Activated T-cell treated with anti-CD3 and anti-CD28 coated beads, Interleukin-2, amount 50 U/mL, for 24 hours (primary cell): Measurements from ENCODE around the gene FZD1.

Experiments
- DNase-seq: peaks from one replicate; pipeline ENCODE4 v3.0.0-alpha.2; 2020
- H3K27ac Mint-ChIP-seq: 2 replicates; pipeline ENCODE4 v1.8.0; 2020; ENCODE audit warnings: mild to moderate bottlenecking, mixed read lengths
- H3K27me3 Mint-ChIP-seq: 2 replicates; pipeline ENCODE4 v1.8.0; 2020; ENCODE audit warnings: mixed read lengths
- H3K36me3 Mint-ChIP-seq: 2 replicates; pipeline ENCODE4 v1.8.0; 2020; ENCODE audit warnings: low read depth, mixed read lengths
- H3K4me1 Mint-ChIP-seq: 2 replicates; pipeline ENCODE4 v1.8.0; 2020; ENCODE audit warnings: low read depth, mixed read lengths
- H3K4me3 Mint-ChIP-seq: 2 replicates; pipeline ENCODE4 v1.8.0; 2020; ENCODE audit warnings: mild to moderate bottlenecking, moderate library complexity, mixed read lengths
- H3K9me3 Mint-ChIP-seq: 2 replicates; pipeline ENCODE4 v1.8.0; 2020; ENCODE audit warnings: mixed read lengths

The FZD1 gene

GRCh38 chr7:91264046-91264923, at the start of gene FZD1:
Gene FZD1 (plus strand): TSS chr7:91264433. CDS start chr7:91264881, 448 bp downstream.
- Mint-ChIP-seq H3K4me3 (peak within 1 kb of the TSS; percentile 76), H3K4me1 (peaks cover 16% of the 10 kb centered on the region), H3K27me3 (peaks cover 66% of the 10 kb centered on the region), H3K36me3 (no peaks in the 10 kb centered on the region), H3K9me3 (no peaks in the 10 kb centered on the region), H3K27ac (no peak within 1 kb of the TSS)
- DNase-seq = peak; percentile 72

GRCh38 chr7:91226411-91226810, 37.8 kb upstream of the FZD1 start:
- Mint-ChIP-seq H3K36me3 (no peaks in the 10 kb centered on the region), H3K27ac (no peak overlapping the region), H3K4me1 (no peaks in the 10 kb centered on the region), H3K27me3 (no peaks in the 10 kb centered on the region), H3K4me3 (no peak overlapping the region), H3K9me3 (no peaks in the 10 kb centered on the region)
- no peak for DNase-seq

- H3K4me1 Mint-ChIP-seq = no peaks in the 10 kb centered on the region
- H3K36me3 Mint-ChIP-seq = no peaks in the 10 kb centered on the region
- no peaks in the 10 kb centered on the region for H3K27me3 Mint-ChIP-seq
- no peak for DNase-seq
- no peak overlapping the region for H3K27ac Mint-ChIP-seq
- H3K9me3 Mint-ChIP-seq = no peaks in the 10 kb centered on the region
- no peak overlapping the region for H3K4me3 Mint-ChIP-seq
These were observed 35.9 kb upstream of the FZD1 start for GRCh38 chr7:91228327-91228726.

GRCh38 chr7:91228927-91229558, 35.2 kb upstream of the FZD1 start:
- Mint-ChIP-seq H3K4me1 (no peaks in the 10 kb centered on the region), H3K27ac (no peak overlapping the region), H3K36me3 (no peaks in the 10 kb centered on the region), H3K9me3 (no peaks in the 10 kb centered on the region), H3K27me3 (no peaks in the 10 kb centered on the region), H3K4me3 (no peak overlapping the region)
- DNase-seq = no peak

GRCh38 chr7:91230100-91230499, 34.1 kb upstream of the FZD1 start:
- H3K27me3 Mint-ChIP-seq = no peaks in the 10 kb centered on the region
- H3K4me3 Mint-ChIP-seq = no peak overlapping the region
- no peak overlapping the region for H3K27ac Mint-ChIP-seq
- H3K36me3 Mint-ChIP-seq = no peaks in the 10 kb centered on the region
- no peak for DNase-seq
- H3K4me1 Mint-ChIP-seq = no peaks in the 10 kb centered on the region
- no peaks in the 10 kb centered on the region for H3K9me3 Mint-ChIP-seq

GRCh38 chr7:91230503-91230902, 33.7 kb upstream of the FZD1 start:
- H3K9me3 Mint-ChIP-seq = no peaks in the 10 kb centered on the region
- no peaks in the 10 kb centered on the region for H3K27me3 Mint-ChIP-seq
- no peaks in the 10 kb centered on the region for H3K4me1 Mint-ChIP-seq
- H3K27ac Mint-ChIP-seq = no peak overlapping the region
- no peaks in the 10 kb centered on the region for H3K36me3 Mint-ChIP-seq
- DNase-seq = no peak
- no peak overlapping the region for H3K4me3 Mint-ChIP-seq

GRCh38 chr7:91233212-91233611, 31.0 kb upstream of the FZD1 start:
- Mint-ChIP-seq H3K4me1 (no peaks in the 10 kb centered on the region), H3K9me3 (no peaks in the 10 kb centered on the region), H3K27ac (no peak overlapping the region), H3K27me3 (no peaks in the 10 kb centered on the region), H3K36me3 (no peaks in the 10 kb centered on the region), H3K4me3 (no peak overlapping the region)
- DNase-seq = no peak

- H3K4me1 Mint-ChIP-seq = no peaks in the 10 kb centered on the region
- H3K36me3 Mint-ChIP-seq = no peaks in the 10 kb centered on the region
- H3K27me3 Mint-ChIP-seq = no peaks in the 10 kb centered on the region
- no peak for DNase-seq
- H3K4me3 Mint-ChIP-seq = no peak overlapping the region
- H3K9me3 Mint-ChIP-seq = no peaks in the 10 kb centered on the region
- H3K27ac Mint-ChIP-seq = no peak overlapping the region
These were observed 28.9 kb upstream of the FZD1 start for GRCh38 chr7:91235211-91235832.

- H3K27me3 Mint-ChIP-seq = no peaks in the 10 kb centered on the region
These were observed 25.0 kb upstream of the FZD1 start for GRCh38 chr7:91239171-91239604.

GRCh38 chr7:91239772-91240171, 24.5 kb upstream of the FZD1 start:
- Mint-ChIP-seq H3K4me3 (no peak overlapping the region), H3K4me1 (no peaks in the 10 kb centered on the region), H3K36me3 (no peaks in the 10 kb centered on the region), H3K9me3 (no peaks in the 10 kb centered on the region), H3K27ac (no peak overlapping the region), H3K27me3 (no peaks in the 10 kb centered on the region)
- no peak for DNase-seq

More at GRCh38 chr7:91239171-91239604, 25.0 kb upstream of the FZD1 start:
- H3K36me3 Mint-ChIP-seq = no peaks in the 10 kb centered on the region
- no peak overlapping the region for H3K4me3 Mint-ChIP-seq
- no peaks in the 10 kb centered on the region for H3K9me3 Mint-ChIP-seq
- no peak for DNase-seq
- no peaks in the 10 kb centered on the region for H3K4me1 Mint-ChIP-seq
- no peak overlapping the region for H3K27ac Mint-ChIP-seq

- no peak overlapping the region for H3K4me3 Mint-ChIP-seq
- no peaks in the 10 kb centered on the region for H3K27me3 Mint-ChIP-seq
- DNase-seq = no peak
- H3K4me1 Mint-ChIP-seq = no peaks in the 10 kb centered on the region
- H3K27ac Mint-ChIP-seq = no peak overlapping the region
- H3K9me3 Mint-ChIP-seq = no peaks in the 10 kb centered on the region
- no peaks in the 10 kb centered on the region for H3K36me3 Mint-ChIP-seq
These were observed 23.8 kb upstream of the FZD1 start for GRCh38 chr7:91240376-91240941.

GRCh38 chr7:91242097-91242844, 22.0 kb upstream of the FZD1 start:
- H3K4me3 Mint-ChIP-seq = no peak overlapping the region
- DNase-seq = no peak
- H3K4me1 Mint-ChIP-seq = no peaks in the 10 kb centered on the region
- H3K27me3 Mint-ChIP-seq = no peaks in the 10 kb centered on the region
- no peaks in the 10 kb centered on the region for H3K9me3 Mint-ChIP-seq
- no peak overlapping the region for H3K27ac Mint-ChIP-seq
- no peaks in the 10 kb centered on the region for H3K36me3 Mint-ChIP-seq

- Mint-ChIP-seq H3K36me3 (no peaks in the 10 kb centered on the region), H3K4me3 (no peak overlapping the region), H3K27me3 (no peaks in the 10 kb centered on the region), H3K4me1 (no peaks in the 10 kb centered on the region), H3K27ac (no peak overlapping the region), H3K9me3 (no peaks in the 10 kb centered on the region)
- no peak for DNase-seq
These were observed 20.5 kb upstream of the FZD1 start for GRCh38 chr7:91243591-91244301.

GRCh38 chr7:91247500-91247899, 16.7 kb upstream of the FZD1 start:
- Mint-ChIP-seq H3K4me3 (no peak overlapping the region), H3K9me3 (no peaks in the 10 kb centered on the region), H3K4me1 (no peaks in the 10 kb centered on the region), H3K36me3 (no peaks in the 10 kb centered on the region), H3K27me3 (no peaks in the 10 kb centered on the region), H3K27ac (no peak overlapping the region)
- no peak for DNase-seq
